SK-N-SH treated with all-trans-retinoic acid at 6 μM for 48 hours (cell line): ENCODE measurements around the gene RAB36.

Experiments used
- ATAC-seq: fragments of 200-7000 bp; cut with Tn5 transposase; 3 replicates; pipeline ENCODE4 v1.9.1; 2020; ENCODE audit warnings: mild to moderate bottlenecking, moderate library complexity
- ARNTL ChIP-seq: fragments of 450-650 bp; formaldehyde crosslinking; IDR thresholded peaks from 2 replicates; pipeline ENCODE4 v1.5.0; 2020; ENCODE audit warnings: low read depth, mild to moderate bottlenecking, moderate library complexity, borderline replicate concordance
- CSDC2 ChIP-seq: fragments of 250-450 bp; sonication (Bioruptor Pico); IDR thresholded peaks from 2 replicates; pipeline ENCODE4 v1.5.0; 2020; ENCODE audit warnings: mild to moderate bottlenecking, moderate library complexity
- CSRNP3 ChIP-seq: fragments of 250-450 bp; sonication (Bioruptor Pico); IDR thresholded peaks from 2 replicates; pipeline ENCODE4 v1.5.1; 2021; ENCODE audit warnings: mild to moderate bottlenecking, moderate library complexity
- ESRRG ChIP-seq: fragments of 250-450 bp; sonication (Bioruptor Pico); IDR thresholded peaks from 2 replicates; pipeline ENCODE4 v1.6.1; 2021; ENCODE audit warnings: mild to moderate bottlenecking
- GLIS3 ChIP-seq: fragments of 250-450 bp; sonication (Bioruptor Pico); IDR thresholded peaks from 2 replicates; pipeline ENCODE4 v1.5.0; 2020; ENCODE audit warnings: mild to moderate bottlenecking, moderate library complexity
- ISL1 ChIP-seq: fragments of 250-450 bp; sonication (Bioruptor Pico); IDR thresholded peaks from 2 replicates; pipeline ENCODE4 v2.1.2; 2022; ENCODE audit warnings: mild to moderate bottlenecking, moderate library complexity
- OSR1 ChIP-seq: fragments of 250-450 bp; sonication (Bioruptor Pico); IDR thresholded peaks from 2 replicates; pipeline ENCODE4 v1.8.0; 2022; ENCODE audit warnings: moderate library complexity, mild to moderate bottlenecking, inconsistent platforms
- PATZ1 ChIP-seq: fragments of 250-450 bp; sonication (Bioruptor Pico); IDR thresholded peaks from 2 replicates; pipeline ENCODE4 v1.8.0; 2020; ENCODE audit warnings: mild to moderate bottlenecking, moderate library complexity, borderline replicate concordance
- POU6F1 ChIP-seq: fragments of 250-450 bp; sonication (Bioruptor Pico); IDR thresholded peaks from 2 replicates; pipeline ENCODE4 v1.8.0; 2021; ENCODE audit warnings: low read depth, mild to moderate bottlenecking, moderate library complexity, borderline replicate concordance
- PPARA ChIP-seq: fragments of 250-450 bp; sonication (Bioruptor Pico); IDR thresholded peaks from 2 replicates; pipeline ENCODE4 v1.5.0; 2020; ENCODE audit warnings: mild to moderate bottlenecking, borderline replicate concordance
- RARB ChIP-seq: fragments of 250-450 bp; sonication (Bioruptor Pico); IDR thresholded peaks from 2 replicates; pipeline ENCODE4 v1.8.0; 2021; ENCODE audit warnings: mild to moderate bottlenecking, moderate library complexity
- SNAI2 ChIP-seq: fragments of 250-450 bp; sonication (Bioruptor Pico); IDR thresholded peaks from 2 replicates; pipeline ENCODE4 v1.5.0; 2020; ENCODE audit warnings: mild to moderate bottlenecking, moderate library complexity
- TCF4 ChIP-seq: fragments of 250-450 bp; sonication (Bioruptor Pico); IDR thresholded peaks from 2 replicates; pipeline ENCODE4 v1.8.0; 2021; ENCODE audit warnings: mild to moderate bottlenecking, moderate library complexity, borderline replicate concordance
- ZFP3 ChIP-seq: fragments of 250-450 bp; sonication (Bioruptor Pico); IDR thresholded peaks from 2 replicates; pipeline ENCODE4 v1.5.0; 2020; ENCODE audit warnings: mild to moderate bottlenecking, moderate library complexity
- ZFP30 ChIP-seq: fragments of 450-650 bp; formaldehyde crosslinking; IDR thresholded peaks from 2 replicates; pipeline ENCODE4 v1.5.0; 2022; ENCODE audit warnings: mild to moderate bottlenecking, moderate library complexity
- ZNF565 ChIP-seq: fragments of 450-650 bp; formaldehyde crosslinking; conservative IDR thresholded peaks from 2 replicates; pipeline ENCODE4 v1.5.0; 2020; ENCODE audit warnings: low read depth, mild to moderate bottlenecking, moderate library complexity
- ZNF70 ChIP-seq: fragments of 450-650 bp; formaldehyde crosslinking; IDR thresholded peaks from 2 replicates; pipeline ENCODE4 v1.5.0; 2020; ENCODE audit warnings: mild to moderate bottlenecking, moderate library complexity
- ZNF8 ChIP-seq: fragments of 450-650 bp; formaldehyde crosslinking; IDR thresholded peaks from 2 replicates; pipeline ENCODE4 v1.5.0; 2020; ENCODE audit warnings: mild to moderate bottlenecking, moderate library complexity

RAB36 gene

GRCh38 chr22:23127788-23128187, 17.5 kb upstream of the RAB36 start:
- ATAC-seq: no peak
- TF ChIP-seq ESRRG (CRISPR knock-in tag) (no peak), GLIS3 (no peak), ISL1 (CRISPR knock-in tag) (no peak), CSRNP3 (CRISPR knock-in tag) (no peak), PATZ1 (CRISPR knock-in tag) (no peak), SNAI2 (CRISPR knock-in tag) (no peak), PPARA (CRISPR knock-in tag) (no peak), OSR1 (CRISPR knock-in tag) (no peak), ZFP30 (no peak), ZNF565 (CRISPR knock-in tag) (no peak), ZFP3 (CRISPR knock-in tag) (no peak), CSDC2 (CRISPR knock-in tag) (no peak)

GRCh38 chr22:23128269-23129108, 16.8 kb upstream of the RAB36 start:
- no peak for TF ChIP-seq ZNF70
- TF ChIP-seq TCF4 (CRISPR knock-in tag): 0 out of 2 replicates have a peak, but pooled peaks have one; percentile 19
- 0 out of 2 replicates have a peak, but pooled peaks have one; percentile 43 for TF ChIP-seq PPARA (CRISPR knock-in tag)
- no peak for TF ChIP-seq ESRRG (CRISPR knock-in tag)
- peak; percentile 94 for ATAC-seq

GRCh38 chr22:23129149-23129548, 16.1 kb upstream of the RAB36 start:
- ATAC-seq: no peak
- no peak for TF ChIP-seq TCF4 (CRISPR knock-in tag)

GRCh38 chr22:23130697-23131096, 14.6 kb upstream of the RAB36 start:
- TF ChIP-seq OSR1 (CRISPR knock-in tag): no peak
- no peak for TF ChIP-seq POU6F1 (CRISPR knock-in tag)
- no peak for TF ChIP-seq CSRNP3 (CRISPR knock-in tag)
- no peak for TF ChIP-seq TCF4 (CRISPR knock-in tag)
- no peak for TF ChIP-seq SNAI2 (CRISPR knock-in tag)
- TF ChIP-seq ARNTL (CRISPR knock-in tag): no peak
- TF ChIP-seq CSDC2 (CRISPR knock-in tag): no peak
- TF ChIP-seq ZNF8 (CRISPR knock-in tag): no peak
- no peak for TF ChIP-seq RARB (CRISPR knock-in tag)
- TF ChIP-seq PATZ1 (CRISPR knock-in tag): no peak
- ATAC-seq: no peak
